ENCODE results near the gene DAPL1. TPM values are rescaled to one million over a fixed set of nuclear protein-coding genes. Genes with fewer than 3 reads are reported as not detected.

DAPL1 gene
- total RNA-seq, 1 experiment from 2014 or later = not detected

DNA sequence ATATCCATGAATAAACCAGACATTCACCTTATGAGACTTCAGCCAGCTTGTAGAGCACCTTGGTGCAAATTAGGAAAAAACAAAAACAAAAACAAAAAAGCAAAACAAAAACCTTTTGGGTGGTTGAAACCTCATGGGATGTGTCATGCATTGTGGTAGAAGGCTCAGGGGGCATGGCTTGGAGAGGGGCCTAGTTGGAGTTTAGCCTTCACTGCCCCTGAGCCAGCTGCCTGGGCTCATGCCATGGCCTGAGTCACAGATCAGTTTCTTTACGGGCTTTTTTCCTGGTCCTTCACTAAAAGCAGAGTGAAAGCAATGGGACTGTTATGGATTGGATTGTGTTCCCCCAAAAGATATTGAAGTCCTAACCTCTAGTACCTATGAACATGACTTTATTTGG lies 22.0 kb upstream of the DAPL1 start:
- H3K4me3 ChIP-seq (ENCODE audit: low read depth in 2 of 2, low read length in 2 of 2) = no peak overlapping the region
- no peaks in the 10 kb centered on the region for H3K36me3 ChIP-seq (ENCODE audit: control insufficient read depth, insufficient read depth, low read length)
- TF ChIP-seq POLR2AphosphoS5 (IDR thresholded peaks at IDR 0.05; ENCODE audit: low read depth, low read length) = no peak
- no peak for TF ChIP-seq TCF7L2 (IDR thresholded peaks at IDR 0.05; ENCODE audit: low read depth, low read length)
- TF ChIP-seq, protein P1, sequence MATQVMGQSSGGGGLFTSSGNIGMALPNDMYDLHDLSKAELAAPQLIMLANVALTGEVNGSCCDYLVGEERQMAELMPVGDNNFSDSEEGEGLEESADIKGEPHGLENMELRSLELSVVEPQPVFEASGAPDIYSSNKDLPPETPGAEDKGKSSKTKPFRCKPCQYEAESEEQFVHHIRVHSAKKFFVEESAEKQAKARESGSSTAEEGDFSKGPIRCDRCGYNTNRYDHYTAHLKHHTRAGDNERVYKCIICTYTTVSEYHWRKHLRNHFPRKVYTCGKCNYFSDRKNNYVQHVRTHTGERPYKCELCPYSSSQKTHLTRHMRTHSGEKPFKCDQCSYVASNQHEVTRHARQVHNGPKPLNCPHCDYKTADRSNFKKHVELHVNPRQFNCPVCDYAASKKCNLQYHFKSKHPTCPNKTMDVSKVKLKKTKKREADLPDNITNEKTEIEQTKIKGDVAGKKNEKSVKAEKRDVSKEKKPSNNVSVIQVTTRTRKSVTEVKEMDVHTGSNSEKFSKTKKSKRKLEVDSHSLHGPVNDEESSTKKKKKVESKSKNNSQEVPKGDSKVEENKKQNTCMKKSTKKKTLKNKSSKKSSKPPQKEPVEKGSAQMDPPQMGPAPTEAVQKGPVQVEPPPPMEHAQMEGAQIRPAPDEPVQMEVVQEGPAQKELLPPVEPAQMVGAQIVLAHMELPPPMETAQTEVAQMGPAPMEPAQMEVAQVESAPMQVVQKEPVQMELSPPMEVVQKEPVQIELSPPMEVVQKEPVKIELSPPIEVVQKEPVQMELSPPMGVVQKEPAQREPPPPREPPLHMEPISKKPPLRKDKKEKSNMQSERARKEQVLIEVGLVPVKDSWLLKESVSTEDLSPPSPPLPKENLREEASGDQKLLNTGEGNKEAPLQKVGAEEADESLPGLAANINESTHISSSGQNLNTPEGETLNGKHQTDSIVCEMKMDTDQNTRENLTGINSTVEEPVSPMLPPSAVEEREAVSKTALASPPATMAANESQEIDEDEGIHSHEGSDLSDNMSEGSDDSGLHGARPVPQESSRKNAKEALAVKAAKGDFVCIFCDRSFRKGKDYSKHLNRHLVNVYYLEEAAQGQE (IDR thresholded peaks at IDR 0.05; ENCODE audit: insufficient read depth in 1 of 2, low read depth in 2 of 2, low read length in 1 of 2) = no peak
- TF ChIP-seq, protein P2, sequence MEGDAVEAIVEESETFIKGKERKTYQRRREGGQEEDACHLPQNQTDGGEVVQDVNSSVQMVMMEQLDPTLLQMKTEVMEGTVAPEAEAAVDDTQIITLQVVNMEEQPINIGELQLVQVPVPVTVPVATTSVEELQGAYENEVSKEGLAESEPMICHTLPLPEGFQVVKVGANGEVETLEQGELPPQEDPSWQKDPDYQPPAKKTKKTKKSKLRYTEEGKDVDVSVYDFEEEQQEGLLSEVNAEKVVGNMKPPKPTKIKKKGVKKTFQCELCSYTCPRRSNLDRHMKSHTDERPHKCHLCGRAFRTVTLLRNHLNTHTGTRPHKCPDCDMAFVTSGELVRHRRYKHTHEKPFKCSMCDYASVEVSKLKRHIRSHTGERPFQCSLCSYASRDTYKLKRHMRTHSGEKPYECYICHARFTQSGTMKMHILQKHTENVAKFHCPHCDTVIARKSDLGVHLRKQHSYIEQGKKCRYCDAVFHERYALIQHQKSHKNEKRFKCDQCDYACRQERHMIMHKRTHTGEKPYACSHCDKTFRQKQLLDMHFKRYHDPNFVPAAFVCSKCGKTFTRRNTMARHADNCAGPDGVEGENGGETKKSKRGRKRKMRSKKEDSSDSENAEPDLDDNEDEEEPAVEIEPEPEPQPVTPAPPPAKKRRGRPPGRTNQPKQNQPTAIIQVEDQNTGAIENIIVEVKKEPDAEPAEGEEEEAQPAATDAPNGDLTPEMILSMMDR (IDR thresholded peaks at IDR 0.05) = no peak
- no peak for TF ChIP-seq SIN3A (IDR thresholded peaks at IDR 0.05; ENCODE audit: borderline replicate concordance, insufficient read depth, low read depth, low read length)
- no TSS peak for BruUV-seq (replicated peaks)
- ChIA-PET POLR2A (no interaction called here), CTCF (no interaction called here)
- H3K4me1 ChIP-seq (ENCODE audit: control insufficient read depth, insufficient read depth, low read length) = no peaks in the 10 kb centered on the region
- DNase-seq (ENCODE audit: low read depth, low spot score) = no peak
- no peak for ATAC-seq
- no peaks in the 10 kb centered on the region for H3K9me3 ChIP-seq (ENCODE audit: control insufficient read depth, insufficient read depth, low read depth, low read length)
- no peak overlapping the region for H3K27ac ChIP-seq (ENCODE audit: low read length)
- in situ Hi-C loops (cut with HindIII; ENCODE audit: low pct_unique_long_range_greater_than_20kb, low sequenced_read_pairs) (no loop called here), intact Hi-C loops (cut with micrococcal nuclease; ENCODE audit: unreplicated experiment) (no loop called here)
- peaks cover 3% of the 10 kb centered on the region; the same call in 1 of the 2 replicates for H3K27me3 ChIP-seq (ENCODE audit: control insufficient read depth, insufficient read depth, low read length)

DNA sequence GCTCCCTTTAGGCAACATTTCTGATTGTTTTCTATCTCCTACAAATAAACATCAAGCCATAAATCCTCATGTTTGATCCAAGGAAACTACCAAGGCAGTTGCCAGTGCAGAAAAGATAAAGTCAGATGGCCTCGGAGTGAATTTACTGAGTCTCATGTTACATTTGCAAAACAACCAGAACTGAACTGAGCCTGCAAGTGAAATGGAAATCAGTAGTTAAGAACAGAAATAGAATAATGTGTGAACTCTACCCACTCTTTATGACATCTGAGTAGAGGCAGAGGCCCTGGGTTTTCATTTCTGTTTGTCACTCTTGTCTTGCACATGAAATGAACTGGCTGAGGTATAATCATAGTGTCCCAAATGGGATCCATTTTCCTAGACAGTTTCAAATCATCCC lies 20.4 kb upstream of the DAPL1 start:
- in situ Hi-C loops (cut with HindIII; ENCODE audit: low pct_unique_long_range_greater_than_20kb, low sequenced_read_pairs) (no loop called here), intact Hi-C loops (cut with micrococcal nuclease; ENCODE audit: unreplicated experiment) (no loop called here)
- TF ChIP-seq, protein P1 (IDR thresholded peaks at IDR 0.05; ENCODE audit: insufficient read depth in 1 of 2, low read depth in 2 of 2, low read length in 1 of 2) = no peak
- TF ChIP-seq, protein P2 (IDR thresholded peaks at IDR 0.05) = no peak
- no peak for TF ChIP-seq POLR2AphosphoS5 (IDR thresholded peaks at IDR 0.05; ENCODE audit: low read depth, low read length)
- no peak for TF ChIP-seq TCF7L2 (IDR thresholded peaks at IDR 0.05; ENCODE audit: low read depth, low read length)
- TF ChIP-seq SIN3A (IDR thresholded peaks at IDR 0.05; ENCODE audit: borderline replicate concordance, insufficient read depth, low read depth, low read length) = no peak
- H3K27me3 ChIP-seq (ENCODE audit: control insufficient read depth, insufficient read depth, low read length) = peaks cover 4% of the 10 kb centered on the region; the same call in 1 of the 2 replicates
- no TSS peak for BruUV-seq (replicated peaks)
- H3K4me1 ChIP-seq (ENCODE audit: control insufficient read depth, insufficient read depth, low read length) = no peaks in the 10 kb centered on the region
- H3K36me3 ChIP-seq (ENCODE audit: control insufficient read depth, insufficient read depth, low read length) = no peaks in the 10 kb centered on the region
- DNase-seq (ENCODE audit: low read depth, low spot score) = no peak
- ChIA-PET CTCF (no interaction called here), POLR2A (no interaction called here)
- no peak for ATAC-seq
- no peaks in the 10 kb centered on the region for H3K9me3 ChIP-seq (ENCODE audit: control insufficient read depth, insufficient read depth, low read depth, low read length)
- H3K27ac ChIP-seq (ENCODE audit: low read length) = no peak overlapping the region
- no peak overlapping the region for H3K4me3 ChIP-seq (ENCODE audit: low read depth in 2 of 2, low read length in 2 of 2)

All from Panc1 (cell line).